ENCODE measurements around the gene CEP83.

DNA sequence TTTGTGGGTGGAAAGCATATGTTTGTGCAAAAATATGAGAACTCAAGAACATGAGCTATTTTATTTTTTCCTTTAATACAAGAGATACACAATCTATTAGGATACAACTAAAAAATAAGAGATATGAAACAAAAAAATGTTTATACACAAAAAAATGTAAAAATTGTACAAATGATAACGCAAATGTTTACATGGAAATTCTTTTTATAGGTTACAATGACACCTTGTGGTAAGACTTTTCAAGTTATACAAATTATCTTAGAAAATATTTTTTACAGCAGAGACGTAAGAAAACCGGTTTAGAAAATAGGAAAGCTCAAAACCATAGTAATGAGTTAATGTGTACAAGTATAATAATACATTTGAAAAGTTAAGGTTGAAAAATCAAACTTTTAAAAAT is 25.5 kb downstream of the CEP83 start:
- TF ChIP-seq, protein P1, sequence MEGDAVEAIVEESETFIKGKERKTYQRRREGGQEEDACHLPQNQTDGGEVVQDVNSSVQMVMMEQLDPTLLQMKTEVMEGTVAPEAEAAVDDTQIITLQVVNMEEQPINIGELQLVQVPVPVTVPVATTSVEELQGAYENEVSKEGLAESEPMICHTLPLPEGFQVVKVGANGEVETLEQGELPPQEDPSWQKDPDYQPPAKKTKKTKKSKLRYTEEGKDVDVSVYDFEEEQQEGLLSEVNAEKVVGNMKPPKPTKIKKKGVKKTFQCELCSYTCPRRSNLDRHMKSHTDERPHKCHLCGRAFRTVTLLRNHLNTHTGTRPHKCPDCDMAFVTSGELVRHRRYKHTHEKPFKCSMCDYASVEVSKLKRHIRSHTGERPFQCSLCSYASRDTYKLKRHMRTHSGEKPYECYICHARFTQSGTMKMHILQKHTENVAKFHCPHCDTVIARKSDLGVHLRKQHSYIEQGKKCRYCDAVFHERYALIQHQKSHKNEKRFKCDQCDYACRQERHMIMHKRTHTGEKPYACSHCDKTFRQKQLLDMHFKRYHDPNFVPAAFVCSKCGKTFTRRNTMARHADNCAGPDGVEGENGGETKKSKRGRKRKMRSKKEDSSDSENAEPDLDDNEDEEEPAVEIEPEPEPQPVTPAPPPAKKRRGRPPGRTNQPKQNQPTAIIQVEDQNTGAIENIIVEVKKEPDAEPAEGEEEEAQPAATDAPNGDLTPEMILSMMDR (IDR thresholded peaks at IDR 0.05) = no peak
- no peak for TF ChIP-seq POLR2A (IDR thresholded peaks at IDR 0.05)
